Chondrocyte (in vitro differentiated cells): ENCODE measurements around the gene KLF7. TPM values are rescaled to one million over a fixed set of nuclear protein-coding genes. Genes with fewer than 3 reads are reported as not detected.

Experiments used
- DNase-seq: peaks from one replicate; pipeline ENCODE4 v3.0.0; 2021; ENCODE audit warnings: mixed read lengths, low spot score
- H3K27ac Mint-ChIP-seq: one replicate; pipeline ENCODE4 v1.8.0; 2021; ENCODE audit warnings: mild to moderate bottlenecking, moderate library complexity, mixed read lengths; ENCODE audit not compliant: unreplicated experiment
- H3K27me3 Mint-ChIP-seq: 2 replicates; pipeline ENCODE4 v1.8.0; 2021; ENCODE audit warnings: low read depth, mixed read lengths
- H3K36me3 Mint-ChIP-seq: 2 replicates; pipeline ENCODE4 v1.8.0; 2021; ENCODE audit warnings: low read depth, mixed read lengths
- H3K4me1 Mint-ChIP-seq: 2 replicates; pipeline ENCODE4 v1.8.0; 2021; ENCODE audit warnings: low read depth, mild to moderate bottlenecking, mixed read lengths
- H3K4me3 Mint-ChIP-seq: one replicate; pipeline ENCODE4 v1.8.0; 2021; ENCODE audit warnings: mild to moderate bottlenecking, moderate library complexity, mixed read lengths; ENCODE audit not compliant: unreplicated experiment
- H3K9me3 Mint-ChIP-seq: 2 replicates; pipeline ENCODE4 v1.8.0; 2021; ENCODE audit warnings: low read depth, mixed read lengths
- total RNA-seq: library from RNA; stranded (reverse); gene quantifications from 3 replicates; pipeline ENCODE4 v1.2.1, GENCODE V29; 2021
- TF ChIP-seq, protein P1 (sequence below): fragments of 200-600 bp; sonication (generic); IDR thresholded peaks from 2 replicates; pipeline ENCODE4 v1.5.0; 2021; ENCODE audit warnings: antibody characterized with exemption, mild to moderate bottlenecking, moderate library complexity

The KLF7 gene
- total RNA-seq, 1 donor from 2014 or later: 38.5 TPM

DNA sequence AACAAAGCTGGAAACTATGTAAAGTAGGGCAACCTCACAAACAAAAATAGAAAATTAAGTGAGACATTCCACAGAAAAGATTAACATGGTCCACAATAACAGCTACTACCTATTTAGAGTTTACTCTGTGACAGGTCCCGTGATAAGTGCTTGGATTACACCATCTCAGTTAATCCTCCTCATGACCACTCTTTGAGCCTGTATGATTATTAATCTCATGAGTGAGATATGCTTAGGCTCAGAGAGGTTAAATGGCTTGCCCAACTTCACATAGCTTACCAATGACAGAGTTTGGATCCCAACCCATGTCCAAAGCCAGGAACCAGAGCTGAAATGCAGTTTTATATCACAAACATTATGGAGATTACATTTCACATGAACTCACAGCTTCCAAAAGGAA is 37.3 kb upstream of the KLF7 start:
- Mint-ChIP-seq H3K4me1 (no peaks in the 10 kb centered on the region), H3K9me3 (no peaks in the 10 kb centered on the region), H3K4me3 (no peak overlapping the region), H3K36me3 (no peaks in the 10 kb centered on the region), H3K27ac (no peak overlapping the region), H3K27me3 (no peaks in the 10 kb centered on the region)
- TF ChIP-seq, protein P1, sequence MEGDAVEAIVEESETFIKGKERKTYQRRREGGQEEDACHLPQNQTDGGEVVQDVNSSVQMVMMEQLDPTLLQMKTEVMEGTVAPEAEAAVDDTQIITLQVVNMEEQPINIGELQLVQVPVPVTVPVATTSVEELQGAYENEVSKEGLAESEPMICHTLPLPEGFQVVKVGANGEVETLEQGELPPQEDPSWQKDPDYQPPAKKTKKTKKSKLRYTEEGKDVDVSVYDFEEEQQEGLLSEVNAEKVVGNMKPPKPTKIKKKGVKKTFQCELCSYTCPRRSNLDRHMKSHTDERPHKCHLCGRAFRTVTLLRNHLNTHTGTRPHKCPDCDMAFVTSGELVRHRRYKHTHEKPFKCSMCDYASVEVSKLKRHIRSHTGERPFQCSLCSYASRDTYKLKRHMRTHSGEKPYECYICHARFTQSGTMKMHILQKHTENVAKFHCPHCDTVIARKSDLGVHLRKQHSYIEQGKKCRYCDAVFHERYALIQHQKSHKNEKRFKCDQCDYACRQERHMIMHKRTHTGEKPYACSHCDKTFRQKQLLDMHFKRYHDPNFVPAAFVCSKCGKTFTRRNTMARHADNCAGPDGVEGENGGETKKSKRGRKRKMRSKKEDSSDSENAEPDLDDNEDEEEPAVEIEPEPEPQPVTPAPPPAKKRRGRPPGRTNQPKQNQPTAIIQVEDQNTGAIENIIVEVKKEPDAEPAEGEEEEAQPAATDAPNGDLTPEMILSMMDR: no peak
- no peak for DNase-seq

DNA sequence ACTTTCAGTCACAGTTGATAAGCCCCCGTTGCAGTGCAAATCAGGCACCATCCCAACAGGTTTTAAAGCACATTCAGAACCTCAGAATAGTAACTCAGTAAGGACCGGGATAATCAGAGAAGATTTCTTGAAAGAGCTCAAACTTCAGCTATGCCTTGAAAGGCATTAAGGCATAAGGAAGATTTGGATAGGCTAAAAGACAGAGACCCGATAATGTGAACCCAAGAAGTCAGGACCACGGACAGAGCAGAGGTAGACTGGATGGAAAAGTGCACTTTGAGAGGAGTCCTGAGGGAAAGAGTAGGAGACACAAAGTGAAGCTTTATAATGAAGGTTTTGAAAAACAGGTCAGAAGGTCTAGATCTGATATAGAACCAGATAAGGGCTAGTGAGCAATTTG is 36.9 kb upstream of the KLF7 start:
- no peaks in the 10 kb centered on the region for H3K9me3 Mint-ChIP-seq
- DNase-seq: no peak
- no peaks in the 10 kb centered on the region for H3K36me3 Mint-ChIP-seq
- H3K27me3 Mint-ChIP-seq: no peaks in the 10 kb centered on the region
- TF ChIP-seq, protein P1: no peak
- H3K4me1 Mint-ChIP-seq: no peaks in the 10 kb centered on the region
- no peak overlapping the region for H3K4me3 Mint-ChIP-seq
- no peak overlapping the region for H3K27ac Mint-ChIP-seq

DNA sequence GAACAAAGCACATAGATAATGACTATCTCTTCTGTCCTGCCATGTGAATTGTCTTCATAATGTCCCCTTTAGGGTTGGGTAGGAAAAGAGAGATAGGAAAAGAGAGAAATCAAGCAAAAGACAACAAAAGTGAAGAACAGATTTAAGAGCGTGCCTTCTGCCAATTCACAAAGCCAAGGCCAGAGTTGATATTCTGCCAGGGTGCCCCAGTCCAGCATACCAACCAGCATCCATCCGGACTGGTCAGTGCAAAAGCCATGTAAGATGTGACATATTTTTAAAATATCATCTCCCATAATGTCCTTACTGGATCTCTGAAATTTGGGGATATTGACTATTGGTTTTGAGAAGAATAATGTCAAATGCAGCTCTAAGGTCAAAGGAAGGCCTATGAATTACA is 35.7 kb upstream of the KLF7 start:
- Mint-ChIP-seq H3K4me3 (no peak overlapping the region), H3K27ac (no peak overlapping the region), H3K27me3 (no peaks in the 10 kb centered on the region), H3K9me3 (no peaks in the 10 kb centered on the region), H3K4me1 (no peaks in the 10 kb centered on the region), H3K36me3 (no peaks in the 10 kb centered on the region)
- no peak for DNase-seq
- TF ChIP-seq, protein P1: no peak

DNA sequence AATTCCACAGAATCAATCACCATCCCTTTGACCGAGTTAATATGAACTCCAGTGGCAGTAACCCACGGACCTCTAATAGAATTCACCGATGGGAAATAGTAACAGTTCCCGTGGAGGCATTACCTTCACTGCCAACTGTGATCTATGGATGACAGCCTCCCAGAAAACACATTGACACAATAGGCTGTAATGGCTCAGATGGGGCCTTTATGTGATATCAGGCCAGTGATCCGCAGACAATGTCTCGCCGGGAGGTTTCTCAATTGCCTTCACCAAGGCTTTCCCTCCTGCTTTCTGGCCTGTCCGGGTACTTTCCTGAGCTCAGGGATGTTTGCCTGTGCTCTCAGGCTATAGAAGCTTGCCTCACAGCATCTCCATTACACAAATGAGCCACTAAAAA is 34.4 kb upstream of the KLF7 start:
- TF ChIP-seq, protein P1: no peak

DNA sequence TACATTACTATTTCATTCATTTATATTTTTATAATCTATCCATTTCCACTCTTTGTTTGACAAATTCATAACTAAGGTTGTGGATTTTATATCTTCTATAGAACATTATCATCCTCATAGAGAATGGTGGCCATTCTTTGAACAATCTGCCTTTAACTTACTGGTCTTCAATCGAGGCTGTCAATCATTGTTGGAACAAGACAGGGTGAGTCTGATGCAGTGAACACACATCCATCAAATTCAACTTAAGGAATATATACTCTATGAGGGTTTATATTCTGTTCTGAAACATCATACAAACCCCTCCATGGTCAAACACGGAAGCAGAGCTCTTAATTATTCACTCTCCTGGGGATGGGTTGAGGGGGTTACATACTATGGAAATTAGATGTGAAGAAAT is 28.3 kb upstream of the KLF7 start:
- no peaks in the 10 kb centered on the region for H3K9me3 Mint-ChIP-seq
- peaks cover 2% of the 10 kb centered on the region for H3K4me1 Mint-ChIP-seq
- no peak overlapping the region for H3K4me3 Mint-ChIP-seq
- peaks cover 1% of the 10 kb centered on the region for H3K36me3 Mint-ChIP-seq
- TF ChIP-seq, protein P1: no peak
- H3K27me3 Mint-ChIP-seq: no peaks in the 10 kb centered on the region
- no peak overlapping the region for H3K27ac Mint-ChIP-seq
- no peak for DNase-seq

More for the DNA sequence above, 34.4 kb upstream of the KLF7 start:
- H3K27ac Mint-ChIP-seq: no peak overlapping the region
- H3K36me3 Mint-ChIP-seq: no peaks in the 10 kb centered on the region
- no peaks in the 10 kb centered on the region for H3K9me3 Mint-ChIP-seq
- no peaks in the 10 kb centered on the region for H3K27me3 Mint-ChIP-seq
- H3K4me1 Mint-ChIP-seq: no peaks in the 10 kb centered on the region
- no peak for DNase-seq
- no peak overlapping the region for H3K4me3 Mint-ChIP-seq
